ENCODE results near the gene GPR146.

The GPR146 gene

DNA sequence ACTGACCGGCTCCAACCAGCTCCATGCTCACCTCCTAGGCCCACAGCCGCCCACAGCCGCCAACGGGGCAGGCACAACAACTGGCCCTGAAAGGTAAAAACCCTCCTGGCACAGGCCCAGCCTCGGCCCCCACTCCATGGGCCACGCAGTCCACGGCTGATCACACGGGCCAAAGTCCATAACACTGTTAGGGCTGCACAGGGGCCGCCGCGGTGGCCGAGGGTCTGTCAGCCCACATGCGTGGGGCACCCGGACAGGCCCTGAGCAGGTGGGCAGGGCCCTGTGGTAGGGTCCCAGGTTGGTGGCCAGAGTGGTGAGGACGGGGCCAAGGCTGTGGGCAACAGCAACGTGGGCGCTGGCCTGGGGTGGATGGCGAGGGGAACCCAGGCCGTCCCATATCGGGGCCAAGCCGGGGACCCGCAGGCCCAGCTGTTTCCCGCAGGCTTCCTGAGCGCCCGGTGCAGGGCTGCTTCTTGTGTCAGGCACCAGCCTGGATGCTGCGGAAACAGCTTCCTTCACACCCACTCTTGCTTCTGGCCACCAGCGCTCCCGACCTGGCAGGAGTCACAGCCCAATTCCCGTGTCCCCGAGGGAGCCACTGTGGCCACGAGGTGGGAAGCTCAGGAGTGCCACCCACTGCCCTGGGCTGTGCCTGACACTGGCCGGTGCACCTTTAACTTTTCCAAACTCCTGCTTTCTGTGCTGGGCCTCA lies 32.2 kb upstream of the GPR146 start:
- DNase-seq: no peak

DNA sequence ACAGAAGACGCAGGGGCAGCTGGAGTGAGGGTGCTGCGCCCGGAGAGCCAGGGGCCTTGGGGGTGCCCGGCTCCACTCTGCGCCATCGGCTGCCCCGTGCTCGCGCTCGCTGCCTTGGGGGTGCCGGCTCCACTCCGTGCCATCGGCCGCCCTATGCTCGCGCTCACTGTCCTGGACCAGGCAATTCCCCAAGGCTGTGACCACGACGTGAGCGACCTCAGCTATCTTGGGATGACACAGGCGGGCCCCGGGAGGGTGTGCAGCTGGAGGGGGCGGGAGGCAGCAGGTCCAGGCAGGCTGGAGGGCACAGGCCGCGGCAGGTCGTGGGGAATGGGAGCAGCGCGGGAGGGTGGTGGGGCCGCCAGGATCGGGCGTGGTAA lies 31.6 kb upstream of the GPR146 start:
- no peak for DNase-seq

DNA sequence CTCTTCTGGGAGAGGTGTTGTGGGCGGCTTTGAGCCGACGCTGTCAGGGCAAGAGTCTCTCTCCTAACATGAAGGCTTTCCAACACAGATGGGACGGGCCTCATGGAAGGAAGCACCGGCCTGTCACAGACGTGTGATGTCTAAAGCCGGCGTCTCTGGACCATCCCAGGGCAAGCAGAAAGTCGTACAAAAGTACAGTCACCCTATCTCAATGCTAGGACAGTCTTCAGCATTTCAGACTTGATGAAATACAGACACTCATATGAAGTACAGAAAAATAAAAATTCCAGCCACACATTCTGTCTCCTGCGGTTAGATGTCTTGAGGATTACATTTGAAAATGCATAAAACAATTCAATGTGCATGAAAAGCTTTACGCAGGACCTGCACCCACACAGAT lies 30.8 kb upstream of the GPR146 start:
- no peak for DNase-seq

DNA sequence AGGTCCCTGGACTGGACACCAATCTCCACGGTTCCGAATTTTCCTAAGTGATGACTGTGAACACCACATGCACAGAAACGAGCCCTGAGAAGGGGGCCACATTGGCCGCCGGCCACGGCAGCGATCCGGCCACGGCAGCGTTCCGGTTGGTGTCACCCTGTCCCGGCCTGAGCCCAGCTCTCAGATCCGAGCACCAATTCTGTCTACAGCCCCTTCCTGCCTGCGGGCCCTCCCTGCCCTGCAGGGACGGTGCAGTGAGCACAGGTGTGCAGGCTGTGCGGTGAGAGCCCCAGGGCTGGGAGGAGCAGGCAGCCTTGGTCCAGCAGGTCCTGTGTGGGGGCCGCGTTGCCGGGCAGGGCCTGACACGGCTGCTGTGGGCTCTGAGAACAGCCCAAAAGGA lies 29.7 kb upstream of the GPR146 start:
- DNase-seq: no peak

DNA sequence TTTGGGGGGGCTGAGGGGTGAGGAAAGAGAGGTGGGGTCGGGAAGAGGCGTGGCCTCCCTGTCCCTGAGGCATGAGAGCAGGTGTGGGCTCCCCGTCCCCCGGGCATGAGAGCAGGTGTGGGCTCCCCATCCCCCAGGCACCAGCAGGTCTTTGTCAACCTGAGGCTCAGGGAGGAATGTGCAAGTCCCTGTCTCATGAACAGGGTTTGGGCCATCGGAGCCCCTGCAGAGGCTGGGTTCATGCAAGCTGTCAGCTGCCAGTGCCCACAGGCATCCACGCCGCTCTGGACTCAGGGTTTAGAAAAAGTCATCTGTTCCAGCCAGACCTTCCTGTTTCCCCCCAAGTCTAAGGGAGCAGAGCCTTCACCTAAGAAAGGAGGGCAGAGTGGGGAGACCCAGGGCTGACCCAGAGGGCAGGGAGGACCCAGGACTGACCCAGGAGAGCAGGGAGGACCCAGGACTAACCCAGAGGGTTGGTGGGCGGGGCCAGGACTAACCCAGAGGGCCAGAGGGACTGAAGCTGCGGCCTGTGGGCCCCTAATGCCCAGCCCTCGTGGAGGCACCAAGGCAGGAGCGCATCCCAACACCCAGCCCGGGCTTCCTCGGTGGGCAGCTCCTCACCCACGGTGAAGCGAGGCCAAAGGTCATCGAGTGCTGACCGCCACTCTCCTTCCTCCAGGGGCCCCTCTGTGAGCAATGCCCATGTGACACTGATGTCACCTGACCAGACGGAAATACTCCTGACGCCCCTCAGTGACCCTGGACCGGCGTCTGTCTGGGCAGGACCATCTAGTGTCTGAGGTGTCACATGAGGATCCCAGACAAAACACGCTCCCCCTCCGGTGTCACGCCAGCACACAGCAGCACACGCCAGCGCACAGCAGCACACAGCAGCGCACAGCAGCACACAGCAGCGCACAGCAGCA lies 28.9 kb upstream of the GPR146 start:
- DNase-seq: no peak

DNA sequence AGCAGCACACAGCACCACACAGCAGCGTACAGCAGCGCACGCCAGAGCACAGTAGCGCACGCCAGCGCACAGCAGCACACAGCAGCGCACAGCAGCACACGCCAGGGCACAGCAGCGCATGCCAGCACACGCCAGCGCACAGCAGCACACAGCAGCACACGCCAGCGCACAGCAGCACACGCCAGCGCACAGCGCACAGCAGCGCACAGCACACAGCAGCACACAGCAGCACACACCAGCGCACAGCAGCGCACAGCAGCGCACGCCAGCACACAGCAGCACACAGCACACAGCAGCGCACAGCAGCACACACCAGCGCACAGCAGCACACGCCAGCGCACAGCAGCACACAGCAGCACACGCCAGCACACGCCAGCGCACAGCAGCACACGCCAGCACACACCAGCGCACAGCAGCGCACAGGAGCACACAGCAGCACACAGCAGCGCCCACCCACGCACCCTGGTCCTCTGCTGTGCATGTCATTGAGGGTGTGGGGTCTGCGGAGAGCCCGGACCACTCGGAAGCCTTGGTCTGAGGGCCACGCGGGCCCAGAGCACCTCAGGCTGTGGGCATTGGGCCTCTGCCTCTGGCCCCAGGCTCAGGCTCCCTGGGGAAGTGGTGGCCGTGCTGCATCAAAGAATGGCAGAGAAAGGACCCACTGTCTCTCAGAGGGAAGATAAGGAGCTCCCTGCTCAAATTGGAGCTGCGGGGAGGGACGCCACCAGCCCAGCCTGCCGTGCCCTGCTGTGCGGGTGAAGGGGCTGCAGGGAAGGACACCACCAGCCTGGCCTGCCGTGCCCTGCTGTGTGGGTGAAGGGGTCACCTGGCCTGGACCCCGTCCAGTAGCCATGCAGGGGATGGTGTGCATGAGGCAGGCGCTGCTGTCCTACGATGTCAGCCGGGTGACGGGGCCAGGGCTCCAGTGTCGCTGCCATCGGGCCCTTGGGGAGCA lies 27.5 kb upstream of the GPR146 start:
- DNase-seq: no peak

DNA sequence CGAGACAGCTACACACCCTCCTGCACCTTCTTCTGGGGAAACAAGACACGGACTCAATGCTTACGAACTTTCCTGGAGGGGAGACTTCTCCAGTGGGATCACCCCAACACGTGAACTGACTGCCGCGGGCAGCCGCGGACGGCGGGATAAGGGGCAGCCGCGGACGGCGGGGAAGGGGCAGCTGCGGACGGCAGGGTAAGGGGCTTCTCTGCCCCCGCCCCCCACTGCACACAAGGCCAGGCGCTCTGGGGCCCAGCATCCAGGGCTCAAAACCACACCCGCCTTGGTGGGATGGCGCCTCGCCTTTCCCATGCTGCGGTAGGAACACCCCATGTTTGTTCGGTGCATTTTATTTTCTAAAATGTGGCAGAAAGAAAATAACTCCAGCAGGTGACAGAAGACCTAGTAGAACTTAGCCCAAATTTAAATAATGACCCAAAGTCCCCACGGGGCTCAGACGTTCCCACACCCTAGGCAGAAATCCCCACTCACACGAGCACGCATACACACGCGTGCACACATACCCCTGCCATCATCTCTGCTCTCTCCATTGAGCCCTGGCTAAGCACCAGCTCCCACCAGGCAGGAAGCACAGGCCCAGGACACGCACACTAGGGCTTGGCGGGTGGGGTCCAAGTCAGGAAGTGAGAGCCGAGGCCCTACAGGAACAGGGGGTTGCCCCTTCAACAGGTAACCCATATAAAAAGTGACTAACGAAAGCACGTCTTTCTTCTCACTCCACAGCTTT lies 26.6 kb upstream of the GPR146 start:
- DNase-seq: no peak

DNA sequence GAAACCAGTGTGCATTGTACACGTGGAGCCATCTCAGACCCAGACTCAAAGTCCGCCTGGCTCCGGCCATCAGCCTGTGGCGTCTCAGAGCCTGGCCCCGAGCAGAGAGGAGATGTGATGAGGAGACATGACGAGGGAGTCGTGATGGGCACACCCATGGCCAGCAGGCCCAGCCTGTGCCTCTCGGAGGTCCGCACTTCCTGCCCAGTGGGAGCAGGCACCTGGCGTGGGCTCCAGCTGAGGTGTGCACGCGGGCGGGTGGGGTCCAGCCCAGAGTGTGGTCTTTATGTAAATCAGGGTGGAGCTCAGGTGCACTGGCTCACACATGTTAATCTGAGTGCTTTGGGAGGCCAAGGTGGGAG lies 26.0 kb upstream of the GPR146 start:
- DNase-seq: no peak

DNA sequence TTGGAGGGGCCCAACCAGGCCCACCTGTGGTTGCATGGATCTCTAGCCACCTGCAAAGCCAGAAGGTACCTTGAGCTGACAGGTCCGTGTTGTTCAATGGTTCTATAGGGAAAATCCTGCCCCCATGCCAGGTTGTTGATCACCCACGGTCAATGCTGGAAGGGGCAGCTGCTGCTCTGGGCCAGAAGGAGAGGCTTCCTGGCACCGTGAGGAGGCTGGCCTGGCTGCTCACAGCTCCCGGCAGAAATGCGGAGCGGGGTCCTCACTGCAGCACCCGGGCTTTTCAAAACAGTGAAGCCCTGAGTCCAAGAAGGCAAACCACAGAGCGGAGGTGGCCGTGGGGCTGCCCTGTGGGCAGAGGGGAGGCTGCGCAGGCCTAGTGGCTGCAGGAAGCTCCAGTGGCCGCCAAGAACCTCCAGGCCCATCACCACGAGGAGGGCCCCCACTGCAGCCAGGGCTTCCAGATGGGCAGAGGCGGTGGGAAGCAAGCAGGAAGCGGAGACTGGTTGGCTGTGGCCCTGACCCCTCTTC lies 25.0 kb upstream of the GPR146 start:
- DNase-seq: no peak

DNA sequence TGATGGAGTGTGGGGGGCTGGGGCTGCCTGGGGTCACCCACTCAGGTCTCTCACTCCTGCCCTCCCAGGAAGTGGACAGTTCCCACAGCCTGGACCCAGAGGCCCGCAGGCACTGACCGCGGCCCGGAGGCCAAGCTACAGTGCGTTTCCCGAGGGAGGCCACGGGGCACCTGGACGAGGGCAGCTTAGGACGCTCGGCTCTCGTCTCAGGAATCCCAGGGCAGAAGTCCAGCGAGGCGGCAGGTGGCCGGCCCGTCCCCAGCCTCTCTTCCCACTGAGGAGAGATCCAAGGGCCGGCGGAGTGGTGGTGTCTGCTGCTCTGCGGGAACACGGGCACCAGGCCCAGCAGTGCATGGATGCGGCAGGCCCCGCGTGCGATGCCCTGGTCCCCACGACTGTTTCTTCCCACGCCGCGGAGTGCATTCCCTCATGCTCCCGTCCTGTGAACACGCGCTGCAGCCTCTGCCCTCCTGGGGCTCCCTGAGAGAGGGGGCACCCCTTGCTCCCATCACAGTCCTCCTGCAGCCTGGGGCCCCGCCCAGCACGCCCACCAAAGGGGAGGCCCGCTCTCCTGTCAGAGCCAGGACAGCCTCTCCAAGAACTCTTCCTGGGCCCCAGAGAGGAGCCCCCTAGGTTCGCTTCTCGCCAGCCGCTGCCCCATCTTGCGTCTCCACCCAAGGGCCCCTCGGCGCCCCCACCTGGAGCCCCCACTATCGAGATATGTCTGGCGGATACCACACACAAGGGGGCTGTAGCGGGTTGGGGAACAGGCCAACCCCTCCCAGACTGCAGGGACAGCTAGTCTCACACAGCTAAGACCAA lies 24.3 kb upstream of the GPR146 start:
- no peak for DNase-seq

DNA sequence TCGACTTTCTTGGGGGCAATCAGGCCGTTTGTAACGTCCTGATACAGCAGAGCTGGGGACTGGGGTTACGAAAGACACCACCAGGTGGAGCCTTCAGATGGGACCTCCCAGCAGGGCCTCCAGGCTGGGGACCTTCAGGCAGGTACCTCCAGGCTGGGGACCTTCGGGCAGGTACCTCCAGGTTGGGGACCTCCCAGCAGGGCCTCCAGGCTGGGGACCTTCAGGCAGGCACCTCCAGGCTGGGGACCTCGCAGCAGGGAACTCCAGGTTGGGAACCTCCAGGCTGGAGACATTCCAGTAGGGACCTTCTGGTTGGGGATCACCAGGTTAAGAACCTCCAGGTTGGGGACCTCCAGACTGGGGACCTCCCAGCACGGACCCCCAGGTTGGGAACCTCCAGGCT lies 23.5 kb upstream of the GPR146 start:
- no peak for DNase-seq

DNA sequence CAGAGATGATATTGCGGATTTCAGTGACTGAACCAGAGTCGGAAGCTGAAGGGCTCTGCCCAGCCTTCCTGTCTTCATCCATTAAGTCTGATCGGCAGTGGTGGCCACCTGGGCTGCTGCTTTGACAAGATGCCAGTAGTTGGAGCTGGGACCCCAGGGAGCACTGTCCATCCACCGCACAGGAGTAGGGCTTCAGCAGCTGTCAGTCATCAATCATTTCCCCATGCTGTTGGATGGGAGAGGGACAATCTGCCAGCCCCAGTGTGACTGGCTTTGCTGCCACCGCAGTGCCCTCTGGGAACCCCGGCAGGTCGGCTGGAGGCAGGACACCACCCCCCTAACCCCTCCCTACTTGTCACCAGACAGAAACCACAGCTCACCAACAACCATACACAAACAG lies 23.0 kb upstream of the GPR146 start:
- no peak for DNase-seq

DNA sequence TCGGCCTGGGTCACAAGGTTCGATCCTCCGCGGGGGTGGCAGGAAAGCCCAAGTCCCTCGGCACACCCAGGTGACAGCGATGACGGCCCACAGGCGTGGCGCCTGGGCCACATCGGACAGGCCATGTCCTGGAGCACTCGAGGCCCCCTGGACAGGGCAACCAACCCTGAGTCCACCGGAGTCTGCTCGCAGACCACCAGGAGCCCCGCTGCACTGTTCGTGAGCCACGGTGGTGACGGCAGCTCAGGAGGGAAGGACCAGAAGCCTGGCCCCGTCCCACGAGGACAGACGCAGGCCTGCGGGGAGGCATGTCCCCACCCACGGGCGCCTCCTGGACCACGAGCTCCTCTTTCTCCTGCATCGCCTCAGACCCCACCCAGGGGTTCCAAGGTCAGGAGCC lies 22.4 kb upstream of the GPR146 start:
- no peak for DNase-seq

DNA sequence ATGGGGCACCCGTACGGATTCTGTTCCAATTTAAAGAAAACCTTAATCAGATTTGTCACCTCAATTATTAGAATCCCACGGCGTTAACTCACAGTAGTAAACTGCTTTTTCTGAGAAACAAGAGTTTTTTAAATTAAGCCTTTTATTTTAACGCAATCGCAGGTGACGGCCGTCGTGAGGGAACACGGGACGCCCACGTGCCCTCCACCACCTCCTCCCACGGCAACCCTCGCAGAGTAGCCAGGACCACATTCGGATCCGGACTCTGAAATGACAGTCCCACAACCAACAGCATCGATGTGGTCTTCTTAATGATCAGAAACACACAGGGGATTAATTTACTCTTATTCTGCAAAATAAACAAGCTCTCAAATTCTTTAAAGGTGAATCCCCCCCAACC lies 22.0 kb upstream of the GPR146 start:
- no peak for DNase-seq

DNA sequence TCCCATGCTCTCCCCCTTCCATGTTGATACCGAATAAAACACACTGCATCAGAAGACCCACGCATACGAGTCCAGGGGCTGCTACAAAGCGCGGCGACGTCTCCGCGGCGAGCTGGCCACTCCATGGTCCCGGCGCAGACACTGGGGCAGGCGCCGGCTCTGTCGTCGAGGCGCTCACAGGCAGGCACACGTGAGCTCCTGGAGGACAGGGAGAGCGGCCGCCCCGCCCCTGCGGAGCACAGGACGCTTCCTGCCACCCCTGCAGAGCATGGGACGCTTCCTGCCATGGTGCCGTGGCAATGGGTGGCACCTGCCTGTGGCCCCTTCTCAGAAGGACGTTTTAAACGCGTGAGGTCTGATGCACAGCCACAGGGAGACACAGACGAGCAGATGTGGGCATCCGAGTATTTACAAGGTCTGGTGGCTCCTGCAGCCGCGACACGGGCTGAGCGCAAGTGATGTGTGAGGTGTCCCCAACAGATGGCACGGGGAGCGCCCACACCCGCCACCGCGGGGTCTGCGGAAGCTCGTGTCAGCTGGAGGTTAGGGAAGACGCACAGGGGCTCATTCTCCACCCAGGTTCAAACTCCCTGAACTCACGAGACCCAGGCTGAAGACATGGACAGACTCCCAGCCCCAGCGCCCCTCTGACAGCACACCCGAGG lies 21.4 kb upstream of the GPR146 start:
- no peak for DNase-seq

DNA sequence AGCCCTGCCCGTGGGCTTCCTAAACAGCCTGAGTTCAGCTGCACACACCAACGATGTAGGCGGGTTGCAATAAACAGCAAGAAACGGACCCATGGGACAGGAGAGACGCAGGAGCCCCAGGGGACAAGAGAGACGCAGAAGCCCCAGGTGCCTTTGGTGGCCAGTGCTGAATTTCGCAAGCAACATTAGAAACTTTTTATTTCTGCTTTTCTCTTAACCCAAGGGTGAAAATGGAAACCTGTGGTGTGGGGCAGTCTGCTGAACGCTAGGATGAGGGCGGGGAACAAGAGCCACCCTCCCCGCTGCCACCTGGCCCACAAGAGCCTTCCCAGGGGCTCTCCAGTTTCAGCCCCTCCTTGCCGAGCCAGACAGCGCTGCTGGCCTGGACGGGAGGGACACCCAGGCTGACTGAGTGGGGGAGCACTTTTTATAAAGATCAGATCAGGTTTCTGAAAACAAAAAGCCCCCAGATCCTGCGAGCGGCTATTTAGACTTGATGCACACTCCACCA lies 20.0 kb upstream of the GPR146 start:
- DNase-seq: no peak

DNA sequence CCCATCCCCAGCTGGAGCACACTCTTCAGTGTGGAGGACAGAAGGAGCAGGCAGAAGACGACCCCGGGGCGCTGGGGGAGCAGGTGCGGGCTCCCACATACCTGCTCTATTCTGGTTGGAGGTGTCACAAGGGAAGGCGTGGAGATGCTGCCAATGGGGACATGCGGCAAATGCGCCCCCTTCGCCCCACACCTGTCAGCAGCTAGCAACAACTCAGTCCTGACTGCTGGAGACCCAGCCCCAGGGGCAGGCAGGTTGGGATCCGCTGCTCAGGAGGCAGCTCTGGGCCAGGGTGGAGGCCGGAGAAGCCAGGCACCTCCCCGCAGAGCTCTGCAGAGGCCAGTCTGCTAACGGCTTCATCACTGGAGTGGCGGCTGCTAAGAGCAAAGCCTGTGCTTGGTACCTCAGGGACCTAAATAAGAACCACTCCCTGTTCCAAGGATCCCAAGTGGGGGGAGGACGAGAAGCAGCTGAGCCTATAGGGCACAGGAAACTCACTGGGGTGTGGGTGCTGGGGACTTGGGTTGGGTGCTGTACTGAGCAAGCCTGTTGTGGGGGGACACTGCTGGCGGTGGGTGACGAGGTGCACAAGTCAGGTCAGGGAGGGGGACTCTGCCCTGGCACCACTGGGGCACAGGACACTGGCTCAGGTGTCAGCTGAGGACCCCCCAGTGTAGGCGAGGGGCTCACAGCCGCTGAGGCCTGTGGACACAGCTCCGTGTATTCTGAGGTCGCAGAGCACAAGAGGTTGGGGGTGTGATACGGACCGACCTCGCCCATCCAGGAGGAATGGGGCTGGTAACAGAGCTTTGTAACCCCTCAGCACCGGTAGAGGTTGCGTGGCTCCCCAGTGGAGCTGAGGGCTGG lies 19.2 kb upstream of the GPR146 start:
- no peak for DNase-seq

DNA sequence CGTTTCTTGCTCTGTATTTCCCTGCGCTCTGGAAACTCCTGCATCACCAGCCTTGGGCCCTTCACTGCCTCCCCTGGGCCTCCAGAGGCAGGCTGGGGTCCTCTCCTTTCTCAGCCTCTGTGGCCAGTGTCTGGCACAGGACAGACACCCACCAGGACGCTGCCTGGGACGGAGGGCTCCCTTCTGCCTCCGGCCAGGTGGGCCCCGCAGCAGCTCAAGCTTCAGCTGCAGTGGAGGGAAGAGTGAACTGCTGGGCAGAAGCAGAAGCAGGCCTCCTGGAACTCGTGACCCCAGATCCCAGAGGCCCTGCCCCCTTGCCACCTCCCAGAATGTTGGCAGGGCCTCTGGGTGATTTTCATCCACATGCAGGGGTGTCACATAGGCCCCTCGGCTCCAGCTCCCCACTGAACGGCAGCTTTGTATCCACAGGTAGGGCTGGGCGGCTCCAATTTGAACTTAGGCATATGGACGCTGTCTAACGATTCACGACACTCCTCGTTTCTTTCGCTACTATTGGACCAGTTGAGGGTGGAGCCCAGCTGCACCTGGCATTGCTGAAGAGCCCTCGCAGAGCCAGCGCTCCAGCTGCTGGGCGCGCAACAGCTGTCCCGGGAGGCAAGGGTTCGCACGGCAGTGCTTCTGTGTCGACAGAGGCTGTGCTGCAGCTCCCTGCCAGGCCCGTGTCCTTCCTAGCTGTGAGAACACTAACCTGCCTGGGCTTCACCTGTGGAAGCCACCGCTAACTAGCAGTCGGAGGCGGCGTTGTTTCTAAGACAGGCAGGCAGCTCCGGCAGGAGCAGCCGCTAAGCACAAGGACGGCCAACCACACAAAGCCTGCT lies 18.4 kb upstream of the GPR146 start:
- DNase-seq: no peak

DNA sequence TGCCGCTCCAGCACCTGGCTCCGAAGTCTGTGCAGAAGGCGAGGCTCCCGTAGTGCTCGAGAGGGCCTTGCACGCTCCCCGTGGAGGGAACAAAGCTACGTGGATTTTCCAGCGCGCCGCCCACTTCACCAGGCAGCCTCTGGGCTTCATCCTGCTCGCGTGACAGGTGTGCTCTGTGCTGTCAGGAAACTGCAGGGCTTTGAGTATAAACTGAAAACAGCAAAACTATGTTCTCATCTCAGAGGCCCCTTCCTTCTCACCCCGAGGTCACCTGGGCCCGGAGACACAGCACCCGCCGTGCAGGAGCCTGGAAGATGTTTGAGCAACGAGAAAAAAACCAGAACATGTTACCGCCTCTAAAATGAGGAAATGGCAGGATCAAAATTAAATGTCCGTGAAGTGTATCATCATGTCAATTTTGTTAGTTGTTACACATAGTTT lies 17.6 kb upstream of the GPR146 start:
- no peak for DNase-seq
